Neuronal stem cell (in vitro differentiated cells): ENCODE data around the gene RGPD3.
"Not testable (repeated sequence)": the region's sequence is repeated elsewhere in the genome, so short reads cannot be mapped to it uniquely, and the experiment has no call there.

ENCODE experiments used
- DNase-seq: peaks from one replicate; pipeline ENCODE4 v3.0.0-alpha.2; 2013; ENCODE audit warnings: low spot score
- H2AFZ ChIP-seq: one replicate; pipeline ENCODE4 v1.6.1; 2013; ENCODE audit warnings: mild to moderate bottlenecking, low read length, inconsistent platforms
- H2AK5ac ChIP-seq: 2 replicates; pipeline ENCODE4 v1.6.1; 2013; ENCODE audit warnings: low read depth, mild to moderate bottlenecking, inconsistent platforms, low read length, moderate library complexity, mixed read lengths
- H2BK120ac ChIP-seq: 2 replicates; pipeline ENCODE4 v1.6.1; 2013; ENCODE audit warnings: low read depth, mild to moderate bottlenecking, inconsistent platforms, low read length, moderate library complexity, mixed read lengths
- H2BK12ac ChIP-seq: one replicate; pipeline ENCODE4 v1.6.1; 2013; ENCODE audit warnings: low read length, inconsistent platforms
- H2BK15ac ChIP-seq: 2 replicates; pipeline ENCODE4 v1.6.1; 2013; ENCODE audit warnings: mild to moderate bottlenecking, low read length, inconsistent platforms, mixed read lengths
- H2BK5ac ChIP-seq: one replicate; pipeline ENCODE4 v1.6.1; 2013; ENCODE audit warnings: inconsistent platforms, mild to moderate bottlenecking, low read length, moderate library complexity
- H3K14ac ChIP-seq: one replicate; pipeline ENCODE4 v1.6.1; 2013; ENCODE audit warnings: low read length, inconsistent platforms
- H3K18ac ChIP-seq: 2 replicates; pipeline ENCODE4 v1.6.1; 2013; ENCODE audit warnings: low read length, inconsistent platforms
- H3K23ac ChIP-seq: 2 replicates; pipeline ENCODE4 v1.6.1; 2013; ENCODE audit warnings: low read depth, mild to moderate bottlenecking, mixed read lengths, low read length, inconsistent platforms; ENCODE audit not compliant: poor library complexity
- H3K27ac ChIP-seq: replicated peaks from 3 replicates; pipeline ENCODE4 v1.5.1; 2013; ENCODE audit warnings: low read length, inconsistent platforms
- H3K27me3 ChIP-seq, 3 experiments: 2 replicates each; pipeline ENCODE4 v1.6.1; 2013; ENCODE audit warnings: low read length in 3 of 3, mild to moderate bottlenecking in 2 of 3, inconsistent platforms in 1 of 3, low read depth in 1 of 3, mixed read lengths in 1 of 3, moderate library complexity in 1 of 3; ENCODE audit not compliant: control insufficient read depth in 3 of 3, insufficient read depth in 3 of 3
- H3K36me3 ChIP-seq, 2 donors: replicated peaks in 1 of 2; 2 replicates each; pipeline ENCODE4 v1.6.1; 2013; ENCODE audit warnings: low read length in 2 of 2; ENCODE audit not compliant: control insufficient read depth in 2 of 2, insufficient read depth in 2 of 2
- H3K4ac ChIP-seq: 2 replicates; pipeline ENCODE4 v1.6.1; 2013; ENCODE audit warnings: inconsistent platforms, mild to moderate bottlenecking, low read length, moderate library complexity
- H3K4me1 ChIP-seq, 2 donors: 1 replicate in 1 of 2; 2 replicates in 1 of 2; pipeline ENCODE4 v1.6.1; 2013; ENCODE audit warnings: low read length in 2 of 2, low read depth in 1 of 2; ENCODE audit not compliant: control insufficient read depth in 2 of 2, insufficient read depth in 1 of 2
- H3K4me2 ChIP-seq: one replicate; pipeline ENCODE4 v1.6.1; 2013; ENCODE audit warnings: mild to moderate bottlenecking, low read length, inconsistent platforms; ENCODE audit not compliant: insufficient read depth, poor library complexity, severe bottlenecking
- H3K4me3 ChIP-seq, 2 donors: 2 replicates each; pipeline ENCODE4 v1.5.1; 2013; ENCODE audit warnings: low read length in 2 of 2, mild to moderate bottlenecking in 2 of 2, inconsistent platforms in 1 of 2, moderate library complexity in 1 of 2
- H3K79me1 ChIP-seq: one replicate; pipeline ENCODE4 v1.6.1; 2013; ENCODE audit warnings: low read depth, mild to moderate bottlenecking, inconsistent platforms, low read length, moderate library complexity
- H3K9ac ChIP-seq: one replicate; pipeline ENCODE4 v1.6.1; 2013; ENCODE audit warnings: mild to moderate bottlenecking, low read depth, low read length, inconsistent platforms; ENCODE audit not compliant: poor library complexity
- H3K9me3 ChIP-seq, 2 donors: replicated peaks in 1 of 2; 2 replicates each; pipeline versions ENCODE3 to v1.6.1; 2013; ENCODE audit warnings: low read length in 2 of 2, mild to moderate bottlenecking in 2 of 2, inconsistent platforms in 1 of 2, low read depth in 1 of 2, mixed read lengths in 1 of 2, moderate library complexity in 1 of 2; ENCODE audit not compliant: control insufficient read depth in 2 of 2, insufficient read depth in 1 of 2
- H4K8ac ChIP-seq: one replicate; pipeline ENCODE4 v1.6.1; 2013; ENCODE audit warnings: low read depth, mild to moderate bottlenecking, inconsistent platforms, low read length, moderate library complexity
- H4K91ac ChIP-seq: one replicate; pipeline ENCODE4 v1.6.1; 2013; ENCODE audit warnings: low read length, low read depth, mild to moderate bottlenecking, inconsistent platforms; ENCODE audit not compliant: poor library complexity
- WGBS, 2 donors: extraction: QIAGEN DNeasy Blood & Tissue Kit; methylation state at CpG; one replicate each; pipeline ENCODE4 v1.1.7; 2013; ENCODE audit warnings: missing lambda C conversion rate in 2 of 2, mixed read lengths in 1 of 2; ENCODE audit not compliant: insufficient read length in 2 of 2, insufficient replicate concordance in 1 of 2; ENCODE audit errors: extremely low coverage in 2 of 2; 5-methylcytosine and 5-hydroxymethylcytosine counted together

Gene RGPD3

DNA sequence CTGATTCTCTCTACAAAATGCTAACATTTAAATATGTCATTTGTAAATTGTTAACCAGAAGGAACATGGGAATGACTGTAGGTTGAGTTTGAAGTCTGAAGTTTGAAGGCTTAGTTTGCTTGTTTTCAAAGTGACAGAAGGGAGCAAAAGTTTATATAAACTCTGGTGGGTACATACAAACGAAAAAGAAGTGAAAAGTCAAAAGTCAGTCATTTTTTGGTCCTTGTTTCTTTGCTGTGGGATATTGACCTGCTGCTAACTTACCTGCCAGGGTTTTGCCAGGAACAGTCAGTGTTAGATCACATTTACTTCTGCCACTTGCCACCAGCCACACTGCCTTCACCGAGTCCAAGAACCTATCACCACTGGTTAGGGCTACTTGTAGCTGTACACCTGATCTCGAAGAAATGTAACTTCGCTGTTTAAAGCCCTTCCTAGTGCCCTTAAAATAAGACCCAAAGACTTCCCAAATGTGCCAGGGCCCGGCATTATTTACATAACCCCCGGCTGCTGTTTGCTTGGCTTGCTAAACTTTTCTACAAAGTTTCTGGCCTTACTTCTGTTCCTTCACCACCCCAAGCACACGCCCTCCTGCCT is 79.3 kb downstream of the RGPD3 start:
- H2BK5ac ChIP-seq, H3K36me3 ChIP-seq, H3K79me1 ChIP-seq, H2BK15ac ChIP-seq, H4K91ac ChIP-seq, DNase-seq, H3K4me3 ChIP-seq, H3K14ac ChIP-seq, H3K9ac ChIP-seq, H3K23ac ChIP-seq, H4K8ac ChIP-seq, H2BK12ac ChIP-seq, H2BK120ac ChIP-seq, H3K18ac ChIP-seq, H3K27me3 ChIP-seq, H2AFZ ChIP-seq, H2AK5ac ChIP-seq, H3K4ac ChIP-seq, H3K27ac ChIP-seq, H3K4me2 ChIP-seq, H3K4me1 ChIP-seq, H3K9me3 ChIP-seq: not testable (repeated sequence)
- no CpG with 5 or more reads among the region's 7 CpGs for WGBS, 2 donors

DNA sequence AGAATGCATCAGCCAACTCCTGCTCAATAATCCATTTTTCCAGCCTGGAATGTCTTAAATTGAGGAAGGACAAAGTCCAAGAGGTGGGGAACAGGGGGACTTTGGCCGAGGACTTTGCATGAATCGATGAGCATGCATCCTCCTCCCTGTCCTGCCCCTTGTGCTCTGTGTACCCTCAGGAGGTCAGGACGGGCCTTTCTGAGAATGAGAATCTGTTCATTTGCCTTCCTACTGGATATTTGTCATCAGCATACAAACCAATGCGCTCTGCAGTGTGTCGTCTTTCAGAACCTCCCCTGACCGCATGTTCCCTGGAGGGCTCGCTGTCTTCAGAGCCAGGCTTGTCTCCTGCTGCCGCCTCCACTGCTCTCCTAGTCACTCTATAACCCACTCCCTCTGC is 83.7 kb downstream of the RGPD3 start:
- DNase-seq, H4K8ac ChIP-seq, H3K36me3 ChIP-seq, H3K18ac ChIP-seq, H3K79me1 ChIP-seq, H3K14ac ChIP-seq, H2AK5ac ChIP-seq, H3K4me3 ChIP-seq, H2BK12ac ChIP-seq, H3K9ac ChIP-seq, H2BK120ac ChIP-seq, H3K4ac ChIP-seq, H3K4me2 ChIP-seq, H3K4me1 ChIP-seq, H2BK5ac ChIP-seq, H3K27me3 ChIP-seq, H3K23ac ChIP-seq, H2BK15ac ChIP-seq, H4K91ac ChIP-seq, H3K27ac ChIP-seq, H3K9me3 ChIP-seq: not testable (repeated sequence)
- peak overlapping the region; percentile 24 for H2AFZ ChIP-seq
- WGBS, 2 donors, result no CpG with 5 or more reads among the region's 8 CpGs

DNA sequence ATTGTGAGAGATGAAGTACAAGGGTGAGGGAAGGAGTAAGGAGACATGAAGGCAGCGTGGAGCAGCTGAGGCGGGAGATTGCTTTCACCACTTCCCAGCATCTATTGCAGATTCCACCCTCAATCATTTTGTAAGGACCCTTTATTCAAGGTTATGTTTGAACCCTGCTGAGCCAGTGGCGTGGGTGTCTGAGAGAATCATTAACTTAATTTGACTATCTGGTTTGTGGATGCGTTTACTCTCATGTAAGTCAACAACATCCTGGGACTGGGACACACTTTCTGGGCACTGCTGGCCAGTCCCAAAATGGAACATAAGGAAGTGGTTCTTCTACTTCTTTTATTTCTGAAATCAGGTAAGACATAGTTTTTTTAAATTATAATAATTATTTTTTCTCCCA is 86.3 kb downstream of the RGPD3 start:
- not testable (repeated sequence) for H3K4me1 ChIP-seq, H4K91ac ChIP-seq, H2BK12ac ChIP-seq, H2BK5ac ChIP-seq, H3K9me3 ChIP-seq, H3K36me3 ChIP-seq, H3K18ac ChIP-seq, H3K14ac ChIP-seq, H2AFZ ChIP-seq, H2BK15ac ChIP-seq, DNase-seq, H3K4me2 ChIP-seq, H4K8ac ChIP-seq, H3K4me3 ChIP-seq, H3K9ac ChIP-seq, H2AK5ac ChIP-seq, H3K27me3 ChIP-seq, H3K23ac ChIP-seq, H3K27ac ChIP-seq, H3K4ac ChIP-seq, H2BK120ac ChIP-seq, H3K79me1 ChIP-seq
- no CpG with 5 or more reads among the region's 4 CpGs for WGBS, 2 donors

DNA sequence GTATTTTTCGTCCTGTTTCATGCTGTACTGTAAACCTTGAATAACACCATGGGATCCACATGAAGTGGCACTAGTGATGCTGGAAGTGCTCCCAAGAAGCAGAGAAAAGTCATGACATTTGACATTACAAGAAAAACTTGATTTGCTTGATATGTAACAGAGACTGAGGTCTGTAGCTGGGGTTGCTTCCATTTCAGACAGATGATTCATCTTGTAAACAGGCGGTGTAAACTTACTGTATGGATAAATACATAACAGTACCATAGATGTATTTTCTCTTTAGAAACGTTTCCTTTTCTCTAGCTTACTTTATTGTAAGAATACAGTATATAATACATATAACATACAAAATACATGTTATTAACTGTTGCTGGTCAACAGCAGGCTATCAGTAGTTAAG is 88.6 kb downstream of the RGPD3 start:
- not testable (repeated sequence) for H3K4me1 ChIP-seq, H3K79me1 ChIP-seq

More for the DNA sequence above, 88.6 kb downstream of the RGPD3 start:
- not testable (repeated sequence) for H3K14ac ChIP-seq, H3K9me3 ChIP-seq, H3K27ac ChIP-seq, DNase-seq, H3K23ac ChIP-seq, H3K4me3 ChIP-seq, H3K36me3 ChIP-seq, H3K4me2 ChIP-seq, H2BK5ac ChIP-seq, H3K4ac ChIP-seq, H3K9ac ChIP-seq, H3K27me3 ChIP-seq, H2BK15ac ChIP-seq, H2BK120ac ChIP-seq, H4K8ac ChIP-seq, H2AFZ ChIP-seq, H4K91ac ChIP-seq, H3K18ac ChIP-seq, H2AK5ac ChIP-seq, H2BK12ac ChIP-seq
- no CpG with 5 or more reads among the region's 3 CpGs for WGBS, 2 donors
